ENCODE data around the gene ATP13A2.
A peak's percentile ranks its signal among the peaks of the same experiment; 100 is the strongest.

ATP13A2 gene, protein sequence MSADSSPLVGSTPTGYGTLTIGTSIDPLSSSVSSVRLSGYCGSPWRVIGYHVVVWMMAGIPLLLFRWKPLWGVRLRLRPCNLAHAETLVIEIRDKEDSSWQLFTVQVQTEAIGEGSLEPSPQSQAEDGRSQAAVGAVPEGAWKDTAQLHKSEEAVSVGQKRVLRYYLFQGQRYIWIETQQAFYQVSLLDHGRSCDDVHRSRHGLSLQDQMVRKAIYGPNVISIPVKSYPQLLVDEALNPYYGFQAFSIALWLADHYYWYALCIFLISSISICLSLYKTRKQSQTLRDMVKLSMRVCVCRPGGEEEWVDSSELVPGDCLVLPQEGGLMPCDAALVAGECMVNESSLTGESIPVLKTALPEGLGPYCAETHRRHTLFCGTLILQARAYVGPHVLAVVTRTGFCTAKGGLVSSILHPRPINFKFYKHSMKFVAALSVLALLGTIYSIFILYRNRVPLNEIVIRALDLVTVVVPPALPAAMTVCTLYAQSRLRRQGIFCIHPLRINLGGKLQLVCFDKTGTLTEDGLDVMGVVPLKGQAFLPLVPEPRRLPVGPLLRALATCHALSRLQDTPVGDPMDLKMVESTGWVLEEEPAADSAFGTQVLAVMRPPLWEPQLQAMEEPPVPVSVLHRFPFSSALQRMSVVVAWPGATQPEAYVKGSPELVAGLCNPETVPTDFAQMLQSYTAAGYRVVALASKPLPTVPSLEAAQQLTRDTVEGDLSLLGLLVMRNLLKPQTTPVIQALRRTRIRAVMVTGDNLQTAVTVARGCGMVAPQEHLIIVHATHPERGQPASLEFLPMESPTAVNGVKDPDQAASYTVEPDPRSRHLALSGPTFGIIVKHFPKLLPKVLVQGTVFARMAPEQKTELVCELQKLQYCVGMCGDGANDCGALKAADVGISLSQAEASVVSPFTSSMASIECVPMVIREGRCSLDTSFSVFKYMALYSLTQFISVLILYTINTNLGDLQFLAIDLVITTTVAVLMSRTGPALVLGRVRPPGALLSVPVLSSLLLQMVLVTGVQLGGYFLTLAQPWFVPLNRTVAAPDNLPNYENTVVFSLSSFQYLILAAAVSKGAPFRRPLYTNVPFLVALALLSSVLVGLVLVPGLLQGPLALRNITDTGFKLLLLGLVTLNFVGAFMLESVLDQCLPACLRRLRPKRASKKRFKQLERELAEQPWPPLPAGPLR

GRCh38 chr1:17011439-17012307 lies at the start of gene ATP13A2:
ATP13A2 (minus strand) TSS chr1:17011928; CDS start chr1:17011738, 190 bp downstream.
- DNase-seq = peak; percentile 70

GRCh38 chr1:17061486-17061885 lies 49.8 kb upstream of the ATP13A2 start:
- DNase-seq = no peak

GRCh38 chr1:17060306-17060749 lies 48.6 kb upstream of the ATP13A2 start:
- no peak for DNase-seq

GRCh38 chr1:17059391-17060305 lies 47.9 kb upstream of the ATP13A2 start:
- DNase-seq = peak; percentile 45

GRCh38 chr1:17056551-17056950 lies 44.8 kb upstream of the ATP13A2 start:
- DNase-seq = no peak

GRCh38 chr1:17055801-17056200 lies 44.1 kb upstream of the ATP13A2 start:
- no peak for DNase-seq

GRCh38 chr1:17053685-17054410 lies 42.1 kb upstream of the ATP13A2 start, which contains the start of gene SDHB:
SDHB (minus strand) TSS chr1:17054032; CDS start chr1:17054019, 13 bp downstream.
- peak; percentile 96 for DNase-seq

GRCh38 chr1:17053086-17053684 lies 41.5 kb upstream of the ATP13A2 start:
- no peak for DNase-seq

- DNase-seq = no peak
These were observed 40.9 kb upstream of the ATP13A2 start for GRCh38 chr1:17052641-17053040.

- DNase-seq = no peak
These were observed 40.3 kb upstream of the ATP13A2 start for GRCh38 chr1:17052038-17052437.

DNA sequence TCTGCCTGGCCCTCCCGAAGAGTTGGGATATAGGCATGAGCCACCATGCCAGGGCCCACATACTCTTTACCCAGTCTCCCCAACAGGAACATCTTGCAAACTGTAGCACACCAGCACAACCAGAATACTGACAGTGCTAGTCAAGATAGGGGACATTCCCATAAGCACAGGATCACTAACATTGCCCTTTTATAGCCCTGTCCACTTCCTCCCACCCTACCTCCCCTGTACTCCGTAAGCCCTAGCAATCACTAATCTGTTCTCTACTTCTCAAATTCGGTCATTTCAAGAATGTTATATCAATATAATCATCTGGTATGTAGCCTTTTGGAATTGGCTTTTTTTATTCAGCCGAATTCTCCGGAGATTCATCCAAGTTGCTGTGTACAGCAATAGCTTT lies 36.2 kb upstream of the ATP13A2 start:
- no peak for DNase-seq

DNA sequence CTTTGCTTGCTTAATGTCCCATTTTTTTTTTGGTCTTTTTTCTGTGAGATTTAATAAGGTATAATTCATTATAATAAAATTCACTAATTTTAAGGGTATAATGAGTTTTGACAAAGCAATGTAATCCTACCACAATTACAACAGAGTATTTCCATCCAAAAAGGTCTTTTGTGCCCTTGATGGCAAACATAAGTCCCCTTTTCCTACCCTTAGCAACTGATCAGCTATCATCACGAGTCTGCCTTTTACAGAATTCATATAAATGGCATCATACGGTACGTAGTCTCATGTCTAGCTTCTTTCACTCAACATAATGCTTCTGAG lies 34.6 kb upstream of the ATP13A2 start:
- no peak for DNase-seq

DNA sequence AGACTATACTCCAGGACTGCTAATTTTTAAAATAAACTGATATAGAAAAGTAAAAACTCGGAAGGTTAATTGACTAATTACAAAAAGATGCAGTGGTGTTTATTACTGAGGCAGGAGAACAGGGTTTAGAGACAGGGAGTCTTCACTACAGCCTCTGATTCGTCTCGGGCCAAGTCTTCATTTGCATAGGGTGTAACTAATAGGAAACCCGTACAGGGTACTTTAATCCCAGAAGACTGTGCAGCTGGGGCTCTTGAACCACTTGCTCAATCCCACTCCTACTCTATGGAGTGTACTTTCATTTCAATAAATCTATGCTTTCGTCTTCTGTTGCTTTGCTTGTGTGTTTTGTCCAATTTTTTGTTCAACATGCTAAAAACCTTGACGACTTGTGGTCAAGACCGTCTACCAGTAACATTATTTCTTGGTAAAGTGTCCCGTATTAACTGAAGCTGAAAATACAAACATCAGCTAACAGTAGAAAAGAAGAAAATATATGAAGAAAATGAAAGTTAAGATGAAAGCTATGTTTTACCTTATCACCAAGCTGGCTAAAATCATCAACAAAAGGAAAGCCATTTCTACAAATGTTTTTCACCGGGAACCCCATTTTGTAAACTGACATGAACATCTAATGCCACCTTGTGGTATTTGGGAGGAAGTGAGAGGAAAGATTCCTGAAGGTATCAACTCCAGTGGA lies 34.1 kb upstream of the ATP13A2 start:
- peak; percentile 5 for DNase-seq

DNA sequence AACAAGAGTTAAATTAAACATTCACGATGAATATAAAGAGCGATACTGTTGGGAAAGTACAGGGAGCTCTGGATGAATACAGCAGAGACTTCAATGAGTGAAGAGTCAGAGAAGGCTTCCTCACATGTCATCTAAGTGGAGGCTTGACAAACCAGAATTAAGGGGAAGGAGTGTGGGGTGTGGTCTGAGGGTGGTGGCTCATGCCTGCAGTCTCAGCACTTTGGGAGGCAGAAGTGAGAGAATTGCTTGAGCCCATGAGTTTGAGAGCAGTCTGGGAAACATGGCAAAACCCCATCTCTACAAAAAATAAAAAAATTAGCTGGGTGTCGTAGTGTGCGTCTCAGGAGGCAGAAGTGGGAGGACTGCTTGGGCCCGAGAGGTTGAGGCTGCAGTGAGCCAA lies 33.4 kb upstream of the ATP13A2 start:
- DNase-seq = no peak

DNA sequence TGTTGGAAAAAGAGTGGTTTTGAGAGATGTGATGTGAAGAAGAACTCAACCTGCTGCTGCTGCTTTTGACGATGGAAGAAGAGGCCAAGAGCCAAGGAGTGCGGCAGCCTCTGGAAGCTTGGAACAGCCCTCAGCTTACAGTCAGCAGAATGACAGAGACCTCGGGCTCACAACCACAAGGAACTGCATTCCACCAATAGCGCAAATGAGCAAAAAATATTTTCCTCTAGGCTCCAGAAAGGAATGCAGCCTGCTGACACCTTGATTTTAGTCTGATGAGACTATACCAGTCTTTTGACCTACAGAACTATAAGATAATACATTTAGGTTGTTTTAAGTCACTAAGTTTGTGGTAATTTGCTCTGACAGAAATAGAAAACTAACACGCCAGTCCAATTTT lies 31.9 kb upstream of the ATP13A2 start:
- no peak for DNase-seq

DNA sequence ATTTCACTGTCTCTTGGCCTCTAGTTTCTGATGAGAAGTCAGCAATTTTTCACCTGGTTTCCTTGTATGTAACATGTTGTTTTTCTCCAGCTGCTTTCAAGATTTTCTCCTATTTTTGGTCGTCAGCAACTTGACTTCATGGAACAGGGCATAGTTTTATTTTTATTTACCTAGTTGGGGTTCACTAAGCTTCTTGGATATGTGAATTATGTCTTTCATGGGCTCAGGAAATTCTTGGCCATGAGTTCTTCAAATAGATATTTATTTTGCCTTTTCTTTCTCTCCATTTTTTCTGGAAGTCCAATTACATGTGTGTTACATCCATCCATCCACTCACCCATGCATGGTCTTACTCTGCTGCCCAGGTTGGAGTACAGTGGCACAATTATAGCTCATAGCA lies 28.4 kb upstream of the ATP13A2 start:
- DNase-seq = no peak

DNA sequence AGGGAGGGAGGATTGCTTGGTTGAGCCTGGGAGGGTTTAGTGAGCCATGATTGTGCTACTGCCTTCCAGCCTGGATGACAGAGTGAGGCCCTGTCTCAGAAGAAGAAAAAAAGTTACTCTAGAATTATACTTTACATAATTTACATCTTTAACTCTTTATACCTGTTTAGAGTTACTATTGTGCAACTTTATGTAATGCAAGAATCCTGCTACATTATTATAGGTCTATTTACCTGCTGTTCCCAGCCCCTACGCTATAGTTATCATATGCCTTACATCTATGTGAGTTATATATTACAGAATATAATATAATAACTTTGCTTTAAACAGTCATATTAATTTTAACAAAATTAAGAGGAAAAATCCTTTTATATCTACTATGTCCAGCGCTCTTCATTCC lies 27.8 kb upstream of the ATP13A2 start:
- no peak for DNase-seq

DNA sequence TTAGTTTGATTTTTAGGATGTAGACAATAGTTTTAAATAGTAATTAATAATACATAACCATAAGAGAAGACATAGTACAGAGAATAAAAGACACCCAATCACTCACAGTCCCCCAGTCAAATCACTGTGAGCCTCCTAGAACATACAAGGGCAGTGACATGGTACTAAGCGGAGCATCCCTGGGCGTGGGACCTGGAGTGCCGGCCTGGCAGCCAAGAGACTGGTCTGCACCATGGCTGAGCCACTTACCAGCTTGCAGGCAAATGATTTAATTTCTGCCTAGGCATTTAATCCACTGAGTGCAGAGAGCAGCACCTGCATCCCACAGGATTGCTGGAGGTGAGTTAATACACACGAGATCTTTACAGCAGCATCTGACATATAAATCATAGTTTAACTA lies 21.8 kb upstream of the ATP13A2 start:
- DNase-seq = no peak

DNA sequence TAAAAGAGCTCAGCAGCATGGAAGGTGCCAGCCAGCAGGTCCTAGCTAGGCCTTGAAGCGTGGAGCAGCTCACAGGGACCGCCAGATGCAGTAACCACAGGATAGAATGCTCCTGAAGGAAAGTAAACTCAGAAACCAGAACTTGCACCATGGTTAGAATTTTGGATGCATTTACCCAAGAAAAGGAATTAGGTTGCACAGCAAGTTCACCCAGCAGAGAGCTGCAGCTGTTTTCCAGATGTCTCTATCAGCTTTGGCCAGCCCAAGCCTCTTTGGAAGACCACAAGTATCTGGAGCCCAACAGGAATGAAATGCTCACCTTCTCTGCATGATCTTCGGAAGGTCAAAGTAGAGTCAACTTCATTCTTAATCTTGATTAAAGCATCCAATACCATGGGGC lies 21.0 kb upstream of the ATP13A2 start:
- no peak for DNase-seq
